Hepatocyte (in vitro differentiated cells): Measurements from ENCODE around the gene PANK2. TPM values are rescaled to one million over a fixed set of nuclear protein-coding genes. Genes with fewer than 3 reads are reported as not detected.

ENCODE experiments used
- DNase-seq: peaks from one replicate; pipeline ENCODE4 v3.0.0-alpha.2; 2016; ENCODE audit warnings: low spot score
- H2AFZ ChIP-seq: fragments of 200-600 bp; sonication (generic); 2 replicates; pipeline ENCODE4 v1.6.0; 2016; ENCODE audit warnings: antibody characterized with exemption, mild to moderate bottlenecking
- H3K27ac ChIP-seq: fragments of 200-600 bp; sonication (generic); 2 replicates; pipeline ENCODE4 v1.5.1; 2016; ENCODE audit warnings: mild to moderate bottlenecking
- H3K27me3 ChIP-seq: fragments of 200-600 bp; sonication (generic); 2 replicates; pipeline ENCODE4 v1.6.1; 2016
- H3K36me3 ChIP-seq: fragments of 200-600 bp; sonication (generic); replicated peaks from 2 replicates; pipeline ENCODE4 v1.5.1; 2016; ENCODE audit warnings: low read depth; ENCODE audit not compliant: insufficient read depth
- H3K4me1 ChIP-seq: fragments of 200-600 bp; sonication (generic); 2 replicates; pipeline ENCODE4 v1.5.1; 2016; ENCODE audit warnings: mild to moderate bottlenecking, moderate library complexity; ENCODE audit not compliant: insufficient read depth
- H3K4me2 ChIP-seq: fragments of 200-600 bp; sonication (generic); 2 replicates; pipeline ENCODE4 v1.6.0; 2016
- H3K4me3 ChIP-seq: fragments of 200-600 bp; sonication (generic); 2 replicates; pipeline ENCODE4 v1.5.1; 2016; ENCODE audit warnings: mild to moderate bottlenecking
- H3K79me2 ChIP-seq: fragments of 200-600 bp; sonication (generic); 2 replicates; pipeline ENCODE4 v1.6.0; 2017; ENCODE audit warnings: mild to moderate bottlenecking
- H3K9me2 ChIP-seq: fragments of 200-600 bp; sonication (generic); replicated peaks from 2 replicates; pipeline ENCODE4 v1.6.0; 2017; ENCODE audit warnings: mild to moderate bottlenecking; ENCODE audit not compliant: insufficient read depth
- H3K9me3 ChIP-seq: fragments of 200-600 bp; sonication (generic); 2 replicates; pipeline ENCODE4 v1.5.1; 2016; ENCODE audit warnings: low read depth, mild to moderate bottlenecking
- H4K20me1 ChIP-seq: fragments of 200-600 bp; sonication (generic); 2 replicates; pipeline ENCODE4 v1.6.0; 2016; ENCODE audit warnings: mild to moderate bottlenecking; ENCODE audit not compliant: insufficient read depth, poor library complexity, severe bottlenecking
- CTCF ChIP-seq: fragments of 200-600 bp; sonication (generic); IDR thresholded peaks from 2 replicates; pipeline ENCODE4 v1.5.1; 2016; ENCODE audit warnings: antibody characterized with exemption, mild to moderate bottlenecking; ENCODE audit not compliant: poor library complexity
- EZH2 ChIP-seq: fragments of 200-600 bp; sonication (generic); IDR thresholded peaks from 2 replicates; pipeline ENCODE4 v1.6.1; 2016; ENCODE audit warnings: antibody characterized with exemption, mild to moderate bottlenecking, borderline replicate concordance
- EZH2phosphoT487 ChIP-seq: fragments of 200-600 bp; sonication (generic); IDR thresholded peaks from one replicate; pipeline ENCODE4 v1.6.1; 2018; ENCODE audit warnings: antibody characterized with exemption, mild to moderate bottlenecking, low read depth, moderate library complexity; ENCODE audit not compliant: unreplicated experiment, severe bottlenecking
- WGBS: methylation state at CpG from one replicate; pipeline ENCODE4 v1.1.6; 2016; ENCODE audit warnings: low lambda C conversion rate; ENCODE audit errors: missing lambda C conversion rate; 5-methylcytosine and 5-hydroxymethylcytosine counted together
- polyA plus RNA-seq: library from polyadenylated mRNA; unstranded; fragments of >200 nt; fragmentation: Nextera tagmentation; extraction: Ambion mirVana; gene quantifications from 2 replicates; pipeline ENCODE4 v1.2.1, GENCODE V29; 2016
- total RNA-seq: library from RNA; depleted of rRNA; stranded (reverse); fragments of >200 nt; gene quantifications from 2 replicates; pipeline ENCODE4 v1.2.3, GENCODE V29; 2014

PANK2 gene
- total and polyA plus RNA-seq, 2 experiments from 2014 or later: 24.1 to 37.6 TPM

- WGBS: 93% methylated on average over 2 of the region's 2 CpGs
- TF ChIP-seq CTCF (no peak), EZH2phosphoT487 (no peak), EZH2 (no peak)
- H3K4me3 ChIP-seq: no peak overlapping the region
- no peaks in the 10 kb centered on the region for H3K9me3 ChIP-seq
- H3K4me1 ChIP-seq: no peaks in the 10 kb centered on the region
- no peaks in the 10 kb centered on the region for H3K27me3 ChIP-seq
- H3K36me3 ChIP-seq: no peaks in the 10 kb centered on the region
- H3K79me2 ChIP-seq: peaks cover 94% of the 10 kb centered on the region
- no peak for DNase-seq
- H3K4me2 ChIP-seq: no peak overlapping the region
- H4K20me1 ChIP-seq: peaks cover 61% of the 10 kb centered on the region
- no peak overlapping the region for H3K27ac ChIP-seq
- H3K9me2 ChIP-seq: no peaks in the 10 kb centered on the region
- H2AFZ ChIP-seq: no peak overlapping the region
Measured at GRCh38 chr20:3915691-3916090, 26.5 kb downstream of the PANK2 start.

GRCh38 chr20:3916364-3916763, 27.2 kb downstream of the PANK2 start:
- no peak for DNase-seq
- H3K9me2 ChIP-seq: no peaks in the 10 kb centered on the region
- H3K79me2 ChIP-seq: peaks cover 95% of the 10 kb centered on the region

GRCh38 chr20:3919352-3919751, 30.2 kb downstream of the PANK2 start:
- Histone ChIP-seq H3K9me3 (no peaks in the 10 kb centered on the region), H3K79me2 (peaks cover 75% of the 10 kb centered on the region), H3K27me3 (no peaks in the 10 kb centered on the region), H3K9me2 (no peaks in the 10 kb centered on the region), H3K4me3 (no peak overlapping the region), H4K20me1 (peaks cover 53% of the 10 kb centered on the region), H2AFZ (no peak overlapping the region), H3K36me3 (no peaks in the 10 kb centered on the region), H3K27ac (no peak overlapping the region), H3K4me2 (no peak overlapping the region), H3K4me1 (no peaks in the 10 kb centered on the region)
- no peak for TF ChIP-seq EZH2phosphoT487
- TF ChIP-seq CTCF: no peak
- TF ChIP-seq EZH2: no peak
- 92% methylated on average over 1 of the region's 1 CpG for WGBS
- DNase-seq: no peak

More at GRCh38 chr20:3916364-3916763, 27.2 kb downstream of the PANK2 start:
- Histone ChIP-seq H3K4me1 (no peaks in the 10 kb centered on the region), H3K36me3 (no peaks in the 10 kb centered on the region), H4K20me1 (peaks cover 61% of the 10 kb centered on the region), H2AFZ (no peak overlapping the region), H3K27me3 (no peaks in the 10 kb centered on the region), H3K4me3 (no peak overlapping the region), H3K4me2 (no peak overlapping the region), H3K27ac (no peak overlapping the region), H3K9me3 (no peaks in the 10 kb centered on the region)
- TF ChIP-seq CTCF: no peak
- no peak for TF ChIP-seq EZH2
- no peak for TF ChIP-seq EZH2phosphoT487
- WGBS: 86% methylated on average over 2 of the region's 2 CpGs
